ENCODE data around the gene OXNAD1. TPM values are rescaled to one million over a fixed set of nuclear protein-coding genes. Genes with fewer than 3 reads are reported as not detected.

OXNAD1 gene
- 10 to 100 TPM in 3 of 4 donors, 1 to 10 TPM in 1; 8.5 to 19.1 (median 18.4) TPM for polyA plus RNA-seq (ENCODE audit: insufficient read length in 4 of 4)

- peak; percentile 98 to 100 (median 99) for DNase-seq (ENCODE audit: low read depth in 4 of 4, low spot score in 3 of 4)
These were observed at the start of gene OXNAD1, which contains the start of gene DPH3 for GRCh38 chr3:16264708-16265454. Gene OXNAD1, plus strand, starts transcription at chr3:16265212. Its CDS starts 5,741 bp downstream, at chr3:16270953. Gene DPH3, minus strand, starts transcription at chr3:16264943. Its CDS starts 67 bp downstream, at chr3:16264876.

GRCh38 chr3:16216373-16216935 lies 48.6 kb upstream of the OXNAD1 start:
- no peak for DNase-seq (ENCODE audit: low read depth in 4 of 4, low spot score in 3 of 4)

GRCh38 chr3:16219777-16220176 lies 45.2 kb upstream of the OXNAD1 start:
- no peak for DNase-seq (ENCODE audit: low read depth in 4 of 4, low spot score in 3 of 4)

- DNase-seq (ENCODE audit: low read depth in 4 of 4, low spot score in 3 of 4) = no peak
These were observed 43.0 kb upstream of the OXNAD1 start for GRCh38 chr3:16221990-16222389.

GRCh38 chr3:16222547-16222946 lies 42.5 kb upstream of the OXNAD1 start:
- DNase-seq (ENCODE audit: low read depth in 4 of 4, low spot score in 3 of 4) = no peak

- DNase-seq (ENCODE audit: low read depth in 4 of 4, low spot score in 3 of 4) = no peak
These were observed 40.7 kb upstream of the OXNAD1 start for GRCh38 chr3:16224325-16224724.

- DNase-seq (ENCODE audit: low read depth in 4 of 4, low spot score in 3 of 4) = no peak
These were observed 37.4 kb upstream of the OXNAD1 start for GRCh38 chr3:16227566-16227965.

GRCh38 chr3:16229681-16230080 lies 35.3 kb upstream of the OXNAD1 start:
- no peak for DNase-seq (ENCODE audit: low read depth in 4 of 4, low spot score in 3 of 4)

GRCh38 chr3:16231983-16232382 lies 33.0 kb upstream of the OXNAD1 start:
- DNase-seq (ENCODE audit: low read depth in 4 of 4, low spot score in 3 of 4) = no peak

- no peak for DNase-seq (ENCODE audit: low read depth in 4 of 4, low spot score in 3 of 4)
These were observed 31.2 kb upstream of the OXNAD1 start for GRCh38 chr3:16233806-16234205.

GRCh38 chr3:16234281-16234680 lies 30.7 kb upstream of the OXNAD1 start:
- no peak for DNase-seq (ENCODE audit: low read depth in 4 of 4, low spot score in 3 of 4)

- DNase-seq (ENCODE audit: low read depth in 4 of 4, low spot score in 3 of 4) = no peak
These were observed 28.9 kb upstream of the OXNAD1 start for GRCh38 chr3:16236030-16236639.

- no peak for DNase-seq (ENCODE audit: low read depth in 4 of 4, low spot score in 3 of 4)
These were observed 28.1 kb upstream of the OXNAD1 start for GRCh38 chr3:16236856-16237393.

- no peak for DNase-seq (ENCODE audit: low read depth in 4 of 4, low spot score in 3 of 4)
These were observed 25.8 kb upstream of the OXNAD1 start for GRCh38 chr3:16239086-16239770.

- DNase-seq (ENCODE audit: low read depth in 4 of 4, low spot score in 3 of 4) = no peak
These were observed 25.2 kb upstream of the OXNAD1 start for GRCh38 chr3:16239780-16240179.

- no peak for DNase-seq (ENCODE audit: low read depth in 4 of 4, low spot score in 3 of 4)
These were observed 24.6 kb upstream of the OXNAD1 start for GRCh38 chr3:16240229-16241023.

GRCh38 chr3:16241225-16241624 lies 23.8 kb upstream of the OXNAD1 start:
- no peak for DNase-seq (ENCODE audit: low read depth in 4 of 4, low spot score in 3 of 4)

GRCh38 chr3:16242177-16242576 lies 22.8 kb upstream of the OXNAD1 start:
- DNase-seq (ENCODE audit: low read depth in 4 of 4, low spot score in 3 of 4) = no peak

GRCh38 chr3:16243706-16244490 lies 21.1 kb upstream of the OXNAD1 start:
- no peak for DNase-seq (ENCODE audit: low read depth in 4 of 4, low spot score in 3 of 4)

Data from left renal pelvis (tissue), 4 donors.